Chondrocyte (in vitro differentiated cells): ENCODE data around the gene PA2G4. TPM values are rescaled to one million over a fixed set of nuclear protein-coding genes. Genes with fewer than 3 reads are reported as not detected.

ENCODE experiments used
- DNase-seq: peaks from one replicate; pipeline ENCODE4 v3.0.0; 2021; ENCODE audit warnings: mixed read lengths, low spot score
- H3K27ac Mint-ChIP-seq: one replicate; pipeline ENCODE4 v1.8.0; 2021; ENCODE audit warnings: mild to moderate bottlenecking, moderate library complexity, mixed read lengths; ENCODE audit not compliant: unreplicated experiment
- H3K27me3 Mint-ChIP-seq: 2 replicates; pipeline ENCODE4 v1.8.0; 2021; ENCODE audit warnings: low read depth, mixed read lengths
- H3K36me3 Mint-ChIP-seq: 2 replicates; pipeline ENCODE4 v1.8.0; 2021; ENCODE audit warnings: low read depth, mixed read lengths
- H3K4me1 Mint-ChIP-seq: 2 replicates; pipeline ENCODE4 v1.8.0; 2021; ENCODE audit warnings: low read depth, mild to moderate bottlenecking, mixed read lengths
- H3K4me3 Mint-ChIP-seq: one replicate; pipeline ENCODE4 v1.8.0; 2021; ENCODE audit warnings: mild to moderate bottlenecking, moderate library complexity, mixed read lengths; ENCODE audit not compliant: unreplicated experiment
- H3K9me3 Mint-ChIP-seq: 2 replicates; pipeline ENCODE4 v1.8.0; 2021; ENCODE audit warnings: low read depth, mixed read lengths
- CTCF ChIP-seq: fragments of 200-600 bp; sonication (generic); IDR thresholded peaks from 2 replicates; pipeline ENCODE4 v1.5.0; 2021; ENCODE audit warnings: antibody characterized with exemption, mild to moderate bottlenecking, moderate library complexity
- total RNA-seq: library from RNA; stranded (reverse); gene quantifications from 3 replicates; pipeline ENCODE4 v1.2.1, GENCODE V29; 2021

PA2G4 gene
- total RNA-seq, 1 donor from 2014 or later = 65.1 TPM

DNA sequence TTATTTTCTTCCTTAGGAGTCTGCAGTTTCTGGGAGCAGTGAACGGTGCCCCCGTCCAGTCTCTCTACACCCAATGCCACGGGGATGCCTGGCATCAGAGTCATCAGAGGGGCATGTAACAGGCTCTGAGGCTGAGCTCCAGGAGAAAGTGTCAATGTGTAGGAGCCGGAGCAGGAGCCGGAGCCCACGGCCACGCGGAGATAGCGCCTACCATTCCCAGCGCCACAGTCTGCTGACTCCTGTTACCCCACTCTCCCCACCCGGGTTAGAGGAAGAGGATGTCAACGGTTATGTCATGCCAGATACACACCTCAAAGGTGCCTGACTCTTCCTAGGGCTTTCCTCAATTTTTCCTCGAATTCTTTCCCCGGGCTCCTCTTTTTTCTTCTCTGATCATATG lies 3.3 kb upstream of the PA2G4 start:
- peaks cover 12% of the 10 kb centered on the region for H3K27me3 Mint-ChIP-seq
- no peaks in the 10 kb centered on the region for H3K36me3 Mint-ChIP-seq
- TF ChIP-seq CTCF = no peak
- DNase-seq = no peak
- H3K4me3 Mint-ChIP-seq = no peak overlapping the region
- no peak overlapping the region for H3K27ac Mint-ChIP-seq
- H3K9me3 Mint-ChIP-seq = no peaks in the 10 kb centered on the region
- peaks cover 20% of the 10 kb centered on the region for H3K4me1 Mint-ChIP-seq

DNA sequence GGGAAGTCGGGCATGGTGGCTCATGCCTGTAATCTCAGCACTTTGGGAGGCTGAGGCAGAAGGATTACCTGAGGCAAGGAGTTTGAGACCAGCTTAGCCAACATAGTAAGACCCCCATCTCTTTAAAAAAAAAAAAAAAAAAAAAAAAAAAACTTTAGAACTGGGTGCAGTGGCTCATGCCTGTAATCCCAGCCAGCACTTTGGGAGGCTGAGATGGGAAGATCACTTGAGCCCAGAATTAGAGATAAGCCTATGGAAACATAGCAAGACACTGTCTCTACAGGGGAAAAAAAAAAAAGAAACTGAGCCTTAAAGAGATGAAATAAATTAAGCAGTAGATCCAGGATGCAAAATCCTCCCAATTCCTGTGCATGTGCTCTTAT lies 1.7 kb upstream of the PA2G4 start:
- no peak for DNase-seq
- H3K4me1 Mint-ChIP-seq = peaks cover 27% of the 10 kb centered on the region
- peaks cover 3% of the 10 kb centered on the region for H3K27me3 Mint-ChIP-seq
- no peaks in the 10 kb centered on the region for H3K9me3 Mint-ChIP-seq
- H3K27ac Mint-ChIP-seq = no peak overlapping the region
- TF ChIP-seq CTCF = no peak
- no peak overlapping the region for H3K4me3 Mint-ChIP-seq
- peaks cover 1% of the 10 kb centered on the region for H3K36me3 Mint-ChIP-seq

DNA sequence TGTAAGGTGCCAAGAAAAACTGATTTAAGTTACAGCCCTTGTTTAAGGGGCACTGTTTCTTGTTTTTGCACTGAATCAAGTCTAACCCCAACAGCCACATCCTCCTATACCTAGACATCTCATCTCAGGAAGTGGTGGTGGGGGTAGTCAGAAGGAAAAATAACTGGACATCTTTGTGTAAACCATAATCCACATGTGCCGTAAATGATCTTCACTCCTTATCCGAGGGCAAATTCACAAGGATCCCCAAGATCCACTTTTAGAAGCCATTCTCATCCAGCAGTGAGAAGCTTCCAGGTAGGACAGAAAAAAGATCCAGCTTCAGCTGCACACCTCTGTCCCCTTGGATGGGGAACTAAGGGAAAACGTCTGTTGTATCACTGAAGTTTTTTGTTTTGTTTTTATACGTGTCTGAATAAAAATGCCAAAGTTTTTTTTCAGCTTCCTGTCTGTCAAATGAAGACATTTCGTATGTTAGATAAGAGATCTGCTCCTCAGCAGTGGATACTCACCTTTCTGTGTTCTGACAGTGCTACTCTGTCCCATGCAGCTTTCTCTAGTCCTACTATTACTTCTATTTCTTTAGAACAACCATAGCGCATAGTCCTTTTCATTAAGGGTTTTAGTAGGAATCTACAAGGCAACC lies 1.2 kb upstream of the PA2G4 start:
- Mint-ChIP-seq H3K27me3 (no peaks in the 10 kb centered on the region), H3K36me3 (peaks cover 3% of the 10 kb centered on the region), H3K27ac (no peak overlapping the region), H3K9me3 (no peaks in the 10 kb centered on the region), H3K4me3 (peak overlapping the region; percentile 99), H3K4me1 (peaks cover 27% of the 10 kb centered on the region)
- TF ChIP-seq CTCF = no peak
- no peak for DNase-seq

GRCh38 chr12:56103823-56104108 lies 593 bp upstream of the PA2G4 start:
- peaks cover 27% of the 10 kb centered on the region for H3K4me1 Mint-ChIP-seq
- H3K27me3 Mint-ChIP-seq = no peaks in the 10 kb centered on the region
- peak overlapping the region; percentile 94 for H3K27ac Mint-ChIP-seq
- DNase-seq = no peak
- no peaks in the 10 kb centered on the region for H3K9me3 Mint-ChIP-seq
- H3K4me3 Mint-ChIP-seq = peak overlapping the region; percentile 99
- H3K36me3 Mint-ChIP-seq = peaks cover 5% of the 10 kb centered on the region
- TF ChIP-seq CTCF = no peak

- peak; percentile 5 for TF ChIP-seq CTCF
- Mint-ChIP-seq H3K9me3 (no peaks in the 10 kb centered on the region), H3K4me3 (peak overlapping the region; percentile 99), H3K27ac (peak overlapping the region; percentile 94), H3K36me3 (peaks cover 7% of the 10 kb centered on the region), H3K27me3 (no peaks in the 10 kb centered on the region), H3K4me1 (peaks cover 27% of the 10 kb centered on the region)
- DNase-seq = no peak
Measured at GRCh38 chr12:56104815-56105608, 653 bp downstream of the PA2G4 start.
